ENCODE data around the gene DAGLB.

GRCh38 chr7:6453734-6454133 lies 6.0 kb upstream of the DAGLB start:
- TF ChIP-seq POLR2AphosphoS5 (IDR thresholded peaks at IDR 0.05; ENCODE audit: low read depth, low read length) (no peak), CTCF (IDR thresholded peaks at IDR 0.05) (no peak), TCF7L2 (IDR thresholded peaks at IDR 0.05; ENCODE audit: low read depth, low read length) (no peak), REST (IDR thresholded peaks at IDR 0.05; ENCODE audit: insufficient read depth in 1 of 2, low read depth in 2 of 2, low read length in 1 of 2) (no peak), SIN3A (IDR thresholded peaks at IDR 0.05; ENCODE audit: borderline replicate concordance, insufficient read depth, low read depth, low read length) (no peak)

All from Panc1 (cell line).